Body of pancreas (tissue), 4 donors: ENCODE data around the gene RBM20.

Experiments used
- CTCF ChIP-seq, 7 experiments: fragments of 450-650 bp in 4 of 7; fragments of 200-600 bp in 3 of 7; sonication (generic) in 3 of 7; IDR thresholded peaks; one replicate each; pipeline ENCODE4 v1.5.1; 2016 to 2019; ENCODE audit warnings: antibody characterized with exemption in 7 of 7
- POLR2A ChIP-seq, 3 donors: fragments of 450-650 bp; IDR thresholded peaks; one replicate each; pipeline ENCODE4 v1.6.1; 2016; ENCODE audit warnings: antibody characterized with exemption in 3 of 3, mild to moderate bottlenecking in 2 of 3

DNA sequence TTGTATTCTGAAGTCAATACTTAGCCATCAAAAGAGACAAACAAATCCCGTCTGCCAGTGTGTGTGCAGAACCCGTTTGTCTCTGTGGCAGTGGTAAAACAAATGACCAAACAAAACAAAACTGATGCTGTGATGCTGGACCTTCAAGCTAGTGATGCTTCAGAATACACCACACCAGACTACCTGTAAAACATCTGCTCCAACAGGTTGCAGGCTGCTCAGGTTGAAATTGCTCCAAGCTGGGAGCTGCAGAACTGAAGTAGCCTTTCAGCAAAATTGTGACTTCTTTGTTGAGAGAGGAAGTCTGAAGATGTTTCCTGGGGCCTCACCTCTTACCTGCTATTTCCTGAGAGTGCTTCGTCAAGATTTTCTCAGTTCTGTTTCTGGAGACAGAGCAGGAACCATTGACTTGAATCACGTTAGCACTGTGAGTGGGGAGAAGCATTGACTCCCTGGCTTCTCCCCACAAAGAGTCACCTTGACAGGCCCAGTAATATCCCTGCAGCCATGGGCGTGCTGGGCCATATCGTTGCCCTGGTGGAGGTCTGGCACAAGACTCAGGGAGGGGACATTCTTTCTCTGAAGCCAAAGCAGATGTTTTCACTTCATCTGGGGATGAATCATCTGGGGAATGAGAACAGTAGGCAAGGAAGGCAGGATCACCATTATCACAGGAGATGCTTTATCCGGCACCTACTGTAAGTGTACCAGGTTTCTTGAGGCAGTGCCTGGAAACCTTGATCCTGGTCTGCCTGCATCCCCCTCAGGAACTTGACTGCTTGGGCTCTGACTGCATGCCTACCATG lies 80.2 kb downstream of the RBM20 start:
- TF ChIP-seq POLR2A (IDR thresholded peaks at IDR 0.05) (no peak), CTCF (IDR thresholded peaks at IDR 0.05) (no peak)
